Measurements from ENCODE around the gene ELOVL2. TPM values are rescaled to one million over a fixed set of nuclear protein-coding genes. Genes with fewer than 3 reads are reported as not detected.

ELOVL2 gene
- total and polyA plus RNA-seq, 12 donors = 0.73 to 3.5 (median 1.2) TPM

- ATAC-seq (no peak), DNase-seq (no peak)
- no peaks in the 10 kb centered on the region for H3K27me3 ChIP-seq
- H3K4me1 ChIP-seq = peaks cover 0 to 4% (median 0%) of the 10 kb centered on the region in 9 donors
- intact Hi-C loops (cut with DNase I) = no loop called here
- TF ChIP-seq CTCF (IDR thresholded peaks at IDR 0.05) = no peak
- 84 to 88% methylated on average over 1 of the region's 1 CpG for WGBS, 2 donors
- no peak overlapping the region for H3K4me3 ChIP-seq
- H3K27ac ChIP-seq = no peak overlapping the region
- H3K9me3 ChIP-seq = peaks cover 0 to 25% (median 9%) of the 10 kb centered on the region in 11 donors
- no peaks in the 10 kb centered on the region for H3K36me3 ChIP-seq
Observed at GRCh38 chr6:10964684-10965083, 79.4 kb downstream of the ELOVL2 start.

GRCh38 chr6:10963113-10963512 is 81.0 kb downstream of the ELOVL2 start:
- 63 to 71% methylated on average over 2 of the region's 2 CpGs for WGBS, 2 donors
- peaks cover 0 to 25% (median 9%) of the 10 kb centered on the region in 11 donors for H3K9me3 ChIP-seq
- no peak overlapping the region for H3K27ac ChIP-seq
- TF ChIP-seq CTCF (IDR thresholded peaks at IDR 0.05) = no peak
- ATAC-seq = no peak
- H3K4me3 ChIP-seq = no peak overlapping the region
- H3K4me1 ChIP-seq = peaks cover 0 to 4% (median 0%) of the 10 kb centered on the region in 9 donors
- intact Hi-C loops (cut with DNase I) = no loop called here
- no peaks in the 10 kb centered on the region for H3K36me3 ChIP-seq
- no peaks in the 10 kb centered on the region for H3K27me3 ChIP-seq
- no peak for DNase-seq

- no peak for TF ChIP-seq CTCF (IDR thresholded peaks at IDR 0.05)
Observed at GRCh38 chr6:10962673-10963072, 81.4 kb downstream of the ELOVL2 start.

GRCh38 chr6:10961837-10962236 is 82.3 kb downstream of the ELOVL2 start:
- DNase-seq (no peak), ATAC-seq (no peak)
- WGBS, 2 donors = 80 to 83% methylated on average over 3 of the region's 3 CpGs
- H3K27ac ChIP-seq = no peak overlapping the region
- no peaks in the 10 kb centered on the region for H3K27me3 ChIP-seq
- H3K4me3 ChIP-seq = no peak overlapping the region
- intact Hi-C loops (cut with DNase I) = no loop called here
- H3K36me3 ChIP-seq = no peaks in the 10 kb centered on the region
- no peak for TF ChIP-seq CTCF (IDR thresholded peaks at IDR 0.05)
- H3K4me1 ChIP-seq = peaks cover 0 to 4% (median 0%) of the 10 kb centered on the region in 9 donors
- H3K9me3 ChIP-seq = peaks cover 0 to 15% (median 9%) of the 10 kb centered on the region in 11 donors

More at GRCh38 chr6:10962673-10963072, 81.4 kb downstream of the ELOVL2 start:
- no peaks in the 10 kb centered on the region for H3K36me3 ChIP-seq
- H3K9me3 ChIP-seq = peaks cover 0 to 22% (median 9%) of the 10 kb centered on the region in 11 donors
- 55 to 61% methylated on average over 1 of the region's 1 CpG for WGBS, 2 donors
- H3K4me1 ChIP-seq = peaks cover 0 to 4% (median 0%) of the 10 kb centered on the region in 9 donors
- H3K4me3 ChIP-seq = no peak overlapping the region
- intact Hi-C loops (cut with DNase I) = no loop called here
- ATAC-seq (no peak), DNase-seq (no peak)
- no peak overlapping the region for H3K27ac ChIP-seq
- no peaks in the 10 kb centered on the region for H3K27me3 ChIP-seq
